Renal cortex interstitium (tissue), 11 donors: Measurements from ENCODE around the gene CCL18. TPM values are rescaled to one million over a fixed set of nuclear protein-coding genes. Genes with fewer than 3 reads are reported as not detected.
A peak's percentile ranks its signal among the peaks of the same experiment; 100 is the strongest.
"Not testable (repeated sequence)": the region's sequence is repeated elsewhere in the genome, so short reads cannot be mapped to it uniquely, and the experiment has no call there.

Experiments
- DNase-seq, 11 donors: peaks; one replicate each; pipeline ENCODE4 v3.0.0-alpha.2; 2013; ENCODE audit warnings: low read depth in 9 of 11, low spot score in 4 of 11; ENCODE audit errors: extremely low read depth in 1 of 11
- polyA plus RNA-seq, 3 donors: library from polyadenylated mRNA; unstranded; fragments of 120-200 nt; gene quantifications; one replicate each; pipeline ENCODE4 v1.2.1, GENCODE V29; 2013; ENCODE audit not compliant: insufficient read length in 3 of 3

The CCL18 gene
- polyA plus RNA-seq, 3 donors = not detected

GRCh38 chr17:36068524-36068923 lies 4.5 kb downstream of the CCL18 start:
- no peak for DNase-seq

DNA sequence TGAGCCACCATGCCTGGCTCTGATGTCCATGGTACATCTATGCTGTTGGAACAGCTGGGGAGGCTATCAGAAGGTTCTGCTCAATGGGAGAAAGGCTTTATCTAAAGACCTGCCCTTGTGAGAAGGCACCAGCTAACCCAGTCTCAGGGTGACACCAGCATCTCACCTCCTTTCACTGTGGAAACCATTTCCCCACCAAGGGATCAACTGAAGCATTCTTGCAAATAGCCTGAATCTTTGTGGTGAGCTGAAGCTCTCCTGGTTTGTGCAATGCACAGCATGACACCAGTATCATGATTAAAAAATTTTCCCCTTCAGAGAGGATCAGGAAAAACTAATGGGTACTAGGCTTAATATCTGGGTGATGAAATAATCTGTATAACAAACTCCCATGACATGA lies 5.1 kb downstream of the CCL18 start:
- DNase-seq = no peak

GRCh38 chr17:36070427-36070826 lies 6.4 kb downstream of the CCL18 start:
- no peak for DNase-seq

DNA sequence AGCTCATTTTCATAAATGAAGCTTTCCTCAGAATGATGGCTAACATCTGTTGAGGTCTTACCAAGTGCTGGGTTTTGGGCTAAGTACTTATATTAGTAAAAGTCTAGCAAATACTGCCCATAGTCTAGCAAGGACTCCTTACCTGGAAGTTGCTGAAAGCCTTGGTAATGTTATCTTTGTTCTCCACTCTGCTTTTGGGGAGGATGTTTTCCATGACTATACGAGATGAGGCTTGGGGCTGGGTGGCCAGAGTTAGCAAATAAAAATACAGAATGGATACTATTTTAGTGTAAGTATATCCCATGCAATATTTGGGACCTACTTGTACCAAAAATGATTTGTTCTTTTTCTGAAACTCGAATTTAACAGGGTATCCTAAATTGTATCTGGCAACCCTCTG lies 7.7 kb downstream of the CCL18 start:
- no peak for DNase-seq

DNA sequence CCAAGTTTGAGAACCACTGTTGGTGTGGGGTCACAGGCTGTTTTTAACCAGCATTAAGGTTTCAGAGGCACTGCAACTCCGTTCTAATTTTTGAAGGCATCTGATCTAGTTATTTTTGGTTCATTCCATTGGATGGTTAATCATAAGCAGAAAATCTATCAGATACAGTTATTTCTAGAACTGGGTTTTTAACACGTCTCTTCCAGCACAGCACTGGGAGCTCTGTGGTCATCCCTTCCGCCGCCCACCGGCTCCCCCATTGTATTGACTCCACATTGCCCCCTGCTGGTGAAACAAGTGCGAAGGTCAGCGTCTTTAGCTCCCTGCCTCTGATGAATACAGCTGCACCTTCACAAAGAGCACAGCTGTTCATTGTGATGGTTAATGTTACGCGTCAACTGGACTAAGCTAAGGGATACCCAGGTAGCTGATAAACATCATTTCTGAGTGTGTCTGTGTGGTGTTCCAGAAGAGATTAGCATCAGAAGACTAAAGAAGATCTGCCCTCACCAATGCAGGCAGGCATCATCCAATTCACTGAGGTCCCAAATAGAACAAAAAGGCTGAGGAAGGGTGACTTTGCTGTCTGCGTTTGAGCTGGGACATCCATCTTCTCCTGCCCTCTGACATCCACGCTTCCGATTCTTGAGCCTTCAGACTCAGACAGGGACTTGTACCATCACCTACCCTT lies 8.5 kb downstream of the CCL18 start:
- DNase-seq = peak in 9 of 11 donors; percentile 7 to 45 (median 18)

GRCh38 chr17:36074365-36074764 lies 10.3 kb downstream of the CCL18 start:
- DNase-seq = no peak

DNA sequence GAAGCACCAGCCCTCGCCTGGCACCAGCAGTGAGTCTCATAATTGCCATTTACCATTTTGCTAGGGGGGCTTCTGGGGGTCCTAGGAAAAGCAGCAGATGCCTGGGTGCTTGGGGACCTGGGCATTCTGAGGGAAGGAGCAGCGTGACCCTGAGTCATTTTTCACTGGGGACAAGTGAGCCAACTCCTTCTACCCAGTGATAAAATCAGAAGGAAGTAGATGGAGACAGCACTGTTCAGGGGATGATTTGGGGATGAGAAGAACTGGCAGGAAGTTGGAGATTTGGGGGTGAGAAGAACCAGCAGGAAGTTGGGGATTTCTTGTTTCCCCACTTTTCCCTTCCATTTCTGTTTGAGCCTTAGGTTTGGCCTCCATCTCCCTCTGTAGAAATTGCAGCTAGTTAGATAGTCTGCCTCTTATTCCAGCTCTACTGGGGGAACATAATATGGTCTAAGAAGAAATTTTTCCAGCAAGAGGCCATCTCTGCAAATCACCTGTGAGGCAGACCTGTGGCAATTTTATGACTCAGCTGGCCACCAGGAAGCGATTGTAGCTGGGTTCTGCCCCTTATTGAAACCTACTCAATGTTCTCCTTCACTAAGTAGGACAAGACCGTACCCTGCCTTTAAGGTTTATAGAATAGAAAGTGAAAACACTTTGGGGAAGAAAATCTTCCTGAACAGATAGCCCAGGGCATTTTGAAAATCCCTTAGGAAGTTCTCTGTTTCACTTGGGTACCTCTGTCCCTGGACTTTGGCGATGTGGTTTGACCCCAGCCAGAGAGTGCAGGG lies 17.8 kb downstream of the CCL18 start:
- not testable (repeated sequence) for DNase-seq

DNA sequence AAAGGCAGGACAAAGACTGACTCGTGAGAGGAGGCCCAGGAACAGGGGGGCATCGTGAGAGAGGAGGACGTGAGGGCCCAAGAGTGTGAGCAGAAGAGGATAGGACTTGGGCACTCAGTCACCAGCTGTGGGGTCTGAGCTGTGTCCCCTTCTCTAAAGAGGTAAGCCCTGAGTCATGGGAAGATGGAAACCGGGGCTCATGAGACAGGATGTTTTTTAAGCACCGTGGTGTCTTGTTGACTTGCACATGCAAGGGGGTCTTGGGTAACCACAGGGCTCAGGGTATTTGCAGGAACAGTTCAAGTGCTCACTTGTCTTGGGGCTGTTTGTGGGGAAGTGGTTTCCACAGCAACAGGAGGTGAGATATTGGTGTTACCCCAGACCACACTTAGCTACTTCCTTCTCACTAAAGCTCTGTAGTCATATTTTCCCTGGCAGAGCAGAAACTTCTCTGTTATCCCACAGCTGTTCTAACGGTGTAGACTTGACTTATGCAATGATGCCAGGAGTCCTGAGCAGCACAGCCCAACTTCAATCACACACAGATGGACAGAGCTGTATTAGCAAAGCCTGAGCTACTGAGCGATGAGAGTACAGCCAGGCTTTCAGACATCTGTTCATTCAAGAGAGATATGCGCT lies 18.5 kb downstream of the CCL18 start:
- not testable (repeated sequence) for DNase-seq

- DNase-seq = not testable (repeated sequence)
These were observed 19.6 kb downstream of the CCL18 start for GRCh38 chr17:36083691-36084090.

- no peak for DNase-seq
These were observed 21.7 kb downstream of the CCL18 start for GRCh38 chr17:36085765-36086164.

GRCh38 chr17:36086791-36087190 lies 22.7 kb downstream of the CCL18 start:
- DNase-seq = no peak

DNA sequence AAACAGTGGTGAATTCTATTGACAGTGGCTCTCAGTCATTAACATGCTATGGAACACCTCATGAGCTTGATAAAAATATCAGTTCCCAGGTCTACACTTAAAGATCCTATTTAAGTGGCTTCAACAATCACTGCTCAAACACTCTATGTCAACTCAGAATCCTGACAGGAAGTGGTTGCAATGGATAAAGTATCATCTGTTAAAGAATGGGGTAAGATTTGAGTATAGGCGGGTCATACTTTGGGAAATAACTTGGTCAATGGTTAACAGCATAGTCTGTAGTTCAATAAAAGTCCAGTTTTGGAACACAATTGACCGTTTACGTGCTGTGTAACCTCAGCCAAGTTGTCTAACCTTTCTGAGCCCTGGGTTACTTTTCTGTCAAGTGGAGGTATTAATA lies 23.4 kb downstream of the CCL18 start:
- not testable (repeated sequence) for DNase-seq

DNA sequence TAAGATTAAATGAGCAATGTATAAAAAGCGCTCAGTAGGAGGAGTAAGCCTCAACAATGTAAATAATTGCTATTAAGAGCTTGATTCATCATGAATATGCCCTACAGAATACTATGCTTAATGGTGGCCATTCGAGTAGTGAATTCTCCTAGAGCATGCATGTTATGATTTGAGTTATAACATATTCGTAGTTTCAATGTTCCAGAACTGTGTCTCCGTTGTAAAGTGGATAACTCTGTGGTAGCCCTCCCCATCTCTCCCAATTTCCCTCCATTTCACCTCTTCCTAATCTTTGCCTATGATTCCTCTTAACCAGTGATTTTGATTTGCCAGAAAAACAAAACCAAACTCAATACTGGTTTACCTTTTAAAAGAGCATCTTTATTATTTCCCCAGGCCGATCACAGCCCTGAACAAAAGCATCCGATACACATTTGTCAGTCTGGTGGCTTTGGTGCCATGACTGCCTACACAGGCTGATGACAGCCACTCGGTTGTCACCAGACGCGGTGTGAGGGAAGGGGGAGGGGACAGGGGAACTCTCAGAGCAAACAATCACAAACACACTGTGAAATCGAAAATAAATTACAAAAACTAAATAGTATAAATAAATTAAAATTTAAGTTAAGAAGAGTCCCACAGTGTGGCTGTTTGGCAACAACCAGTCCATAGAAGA lies 24.0 kb downstream of the CCL18 start:
- DNase-seq = not testable (repeated sequence)

GRCh38 chr17:36088670-36089338 lies 24.7 kb downstream of the CCL18 start:
- DNase-seq = no peak

DNA sequence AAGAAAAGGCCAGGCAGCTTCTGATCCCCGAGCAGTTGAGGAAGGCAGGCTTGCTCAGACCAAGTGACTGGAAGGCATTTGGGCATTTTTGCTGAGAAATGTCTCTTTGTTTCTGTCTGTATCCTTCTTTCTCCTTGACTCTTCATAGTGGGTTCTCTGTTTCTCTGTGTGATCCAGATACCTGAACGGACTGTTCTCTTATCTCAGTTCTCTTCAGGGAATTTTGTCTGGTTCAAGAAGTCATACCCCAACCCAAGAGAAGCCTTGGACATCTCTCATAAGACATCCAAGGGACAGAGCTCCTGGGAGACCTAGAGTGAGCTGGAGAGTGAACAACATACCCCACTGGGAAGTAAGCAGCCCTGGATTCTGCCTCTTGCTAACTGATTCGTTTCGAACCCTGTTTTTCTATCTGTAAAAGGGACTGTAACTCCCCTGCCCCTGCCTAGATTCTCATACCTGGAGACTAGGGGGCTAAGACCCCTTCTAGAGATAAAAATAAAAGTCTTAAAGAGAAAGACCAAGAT lies 25.3 kb downstream of the CCL18 start:
- DNase-seq = no peak

- no peak for DNase-seq
These were observed 26.1 kb downstream of the CCL18 start, which contains the start of gene CCL3 for GRCh38 chr17:36089888-36090836. CCL3 (minus strand) TSS chr17:36090143; CDS start chr17:36090058, 85 bp downstream.

DNA sequence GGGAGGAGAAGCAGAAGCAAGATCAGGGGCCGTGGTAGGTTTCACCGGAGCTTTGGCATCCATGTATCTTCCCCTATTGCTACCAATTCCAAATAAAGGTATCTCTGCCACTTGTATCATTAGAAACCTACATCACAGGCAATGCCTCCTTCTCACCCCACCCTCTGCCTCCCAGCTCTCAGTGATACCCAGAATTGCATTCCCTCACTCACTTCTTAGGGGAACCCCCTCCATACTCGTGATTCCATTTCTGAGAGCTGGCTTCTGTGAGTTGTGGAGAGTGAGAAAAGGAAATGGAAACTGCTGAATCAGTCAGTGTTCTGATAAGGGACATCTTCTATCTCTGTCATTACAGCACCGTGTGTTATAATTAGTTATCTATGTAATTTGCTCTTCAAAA lies 28.2 kb downstream of the CCL18 start:
- DNase-seq = no peak

DNA sequence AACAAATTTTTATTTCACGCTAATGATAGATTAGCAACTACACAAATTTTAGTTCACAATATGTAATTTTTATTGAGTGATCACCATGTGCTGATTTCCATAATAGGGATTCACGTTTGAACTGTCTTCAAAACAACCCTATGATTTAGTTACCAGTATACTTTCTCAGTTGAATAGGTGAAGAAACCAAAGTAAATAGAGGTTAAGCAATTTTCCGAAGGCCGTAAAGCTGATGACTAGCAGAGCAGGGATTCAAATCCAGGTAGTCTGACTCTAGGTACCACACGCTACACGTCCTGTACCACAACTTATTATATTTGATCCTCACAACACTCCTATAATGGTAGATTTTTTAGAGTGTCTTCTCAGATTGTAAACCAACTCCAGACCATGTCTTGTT lies 28.6 kb downstream of the CCL18 start:
- DNase-seq = not testable (repeated sequence)
